ENCODE results near the gene PAK5. TPM values are rescaled to one million over a fixed set of nuclear protein-coding genes. Genes with fewer than 3 reads are reported as not detected.

The PAK5 gene
- total RNA-seq, 4 donors from 2014 or later = not detected

DNA sequence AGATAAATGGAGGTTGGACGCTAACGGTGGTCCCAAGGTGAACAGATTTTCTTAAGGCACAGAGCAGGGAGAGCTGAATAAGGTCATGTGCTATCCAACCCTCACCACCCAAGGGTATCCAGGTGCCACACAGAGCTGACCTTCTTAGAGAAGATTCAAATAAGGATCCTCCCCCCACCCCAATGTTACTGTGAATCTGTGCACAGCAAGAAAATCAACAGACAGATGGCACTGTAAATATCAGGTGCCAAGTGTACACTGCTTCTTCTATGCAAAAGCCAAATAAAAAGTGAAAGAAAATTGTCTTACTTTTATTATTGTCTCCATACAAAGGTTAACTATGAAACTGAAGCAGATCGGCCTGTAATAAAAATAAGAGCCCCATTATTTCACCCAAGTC is 96.9 kb downstream of the PAK5 start:
- Histone ChIP-seq H3K27me3 (no peaks in the 10 kb centered on the region), H3K27ac (no peak overlapping the region), H3K4me1 (no peaks in the 10 kb centered on the region), H3K4me3 (no peak overlapping the region), H3K36me3 (no peaks in the 10 kb centered on the region), H3K9me3 (no peaks in the 10 kb centered on the region)
- DNase-seq = no peak
- no peak for TF ChIP-seq POLR2A (IDR thresholded peaks at IDR 0.05)
- TF ChIP-seq, protein P1, sequence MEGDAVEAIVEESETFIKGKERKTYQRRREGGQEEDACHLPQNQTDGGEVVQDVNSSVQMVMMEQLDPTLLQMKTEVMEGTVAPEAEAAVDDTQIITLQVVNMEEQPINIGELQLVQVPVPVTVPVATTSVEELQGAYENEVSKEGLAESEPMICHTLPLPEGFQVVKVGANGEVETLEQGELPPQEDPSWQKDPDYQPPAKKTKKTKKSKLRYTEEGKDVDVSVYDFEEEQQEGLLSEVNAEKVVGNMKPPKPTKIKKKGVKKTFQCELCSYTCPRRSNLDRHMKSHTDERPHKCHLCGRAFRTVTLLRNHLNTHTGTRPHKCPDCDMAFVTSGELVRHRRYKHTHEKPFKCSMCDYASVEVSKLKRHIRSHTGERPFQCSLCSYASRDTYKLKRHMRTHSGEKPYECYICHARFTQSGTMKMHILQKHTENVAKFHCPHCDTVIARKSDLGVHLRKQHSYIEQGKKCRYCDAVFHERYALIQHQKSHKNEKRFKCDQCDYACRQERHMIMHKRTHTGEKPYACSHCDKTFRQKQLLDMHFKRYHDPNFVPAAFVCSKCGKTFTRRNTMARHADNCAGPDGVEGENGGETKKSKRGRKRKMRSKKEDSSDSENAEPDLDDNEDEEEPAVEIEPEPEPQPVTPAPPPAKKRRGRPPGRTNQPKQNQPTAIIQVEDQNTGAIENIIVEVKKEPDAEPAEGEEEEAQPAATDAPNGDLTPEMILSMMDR (IDR thresholded peaks at IDR 0.05) = no peak

DNA sequence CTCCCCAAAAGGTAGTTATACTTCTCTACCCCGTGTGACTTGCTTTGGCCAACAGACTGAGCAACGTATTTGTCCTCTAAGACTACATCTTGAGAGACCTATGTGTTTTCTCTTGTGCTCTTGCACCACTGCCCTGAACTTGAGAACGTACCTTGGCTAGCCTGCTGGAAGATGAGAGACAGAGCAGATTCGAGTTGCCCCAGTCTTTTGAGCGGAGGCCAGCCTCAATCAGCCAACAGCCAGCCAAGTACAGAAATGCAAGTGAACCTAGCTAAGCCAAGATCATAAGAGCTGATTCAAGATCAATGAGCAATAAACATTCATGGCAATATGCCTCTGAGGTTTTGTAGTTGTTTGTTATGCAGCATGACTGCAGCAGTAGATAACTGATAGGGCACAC is 98.4 kb downstream of the PAK5 start:
- H3K4me3 ChIP-seq = no peak overlapping the region
- DNase-seq = no peak
- no peak for TF ChIP-seq POLR2A (IDR thresholded peaks at IDR 0.05)
- TF ChIP-seq, protein P1 (IDR thresholded peaks at IDR 0.05) = no peak
- no peaks in the 10 kb centered on the region for H3K36me3 ChIP-seq
- no peaks in the 10 kb centered on the region for H3K9me3 ChIP-seq
- H3K4me1 ChIP-seq = no peaks in the 10 kb centered on the region
- no peak overlapping the region for H3K27ac ChIP-seq
- no peaks in the 10 kb centered on the region for H3K27me3 ChIP-seq

DNA sequence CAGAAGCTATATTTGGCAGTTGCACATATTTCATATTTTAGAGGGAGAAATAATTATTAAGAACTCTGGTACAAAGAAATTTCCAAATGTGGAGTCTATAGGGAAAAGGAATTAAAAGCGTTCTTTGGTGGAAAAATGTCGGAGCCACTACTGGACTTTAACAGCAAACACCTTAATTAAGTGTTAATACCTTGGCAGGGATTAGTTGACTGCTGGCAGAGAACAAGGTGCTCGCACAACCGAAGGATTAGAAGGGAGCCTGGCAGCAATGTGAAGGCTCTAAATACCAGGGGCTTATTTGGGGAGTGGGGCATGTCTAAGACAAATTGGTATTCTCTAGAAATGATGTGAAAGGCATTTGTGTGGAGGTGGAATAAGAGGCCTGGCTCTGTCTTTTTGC is 98.9 kb downstream of the PAK5 start:
- no peak for TF ChIP-seq POLR2A (IDR thresholded peaks at IDR 0.05)
- TF ChIP-seq, protein P1 (IDR thresholded peaks at IDR 0.05) = no peak
- no peaks in the 10 kb centered on the region for H3K36me3 ChIP-seq
- H3K27me3 ChIP-seq = no peaks in the 10 kb centered on the region
- no peak for DNase-seq
- no peak overlapping the region for H3K4me3 ChIP-seq
- H3K27ac ChIP-seq = no peak overlapping the region
- H3K4me1 ChIP-seq = no peaks in the 10 kb centered on the region
- H3K9me3 ChIP-seq = no peaks in the 10 kb centered on the region

DNA sequence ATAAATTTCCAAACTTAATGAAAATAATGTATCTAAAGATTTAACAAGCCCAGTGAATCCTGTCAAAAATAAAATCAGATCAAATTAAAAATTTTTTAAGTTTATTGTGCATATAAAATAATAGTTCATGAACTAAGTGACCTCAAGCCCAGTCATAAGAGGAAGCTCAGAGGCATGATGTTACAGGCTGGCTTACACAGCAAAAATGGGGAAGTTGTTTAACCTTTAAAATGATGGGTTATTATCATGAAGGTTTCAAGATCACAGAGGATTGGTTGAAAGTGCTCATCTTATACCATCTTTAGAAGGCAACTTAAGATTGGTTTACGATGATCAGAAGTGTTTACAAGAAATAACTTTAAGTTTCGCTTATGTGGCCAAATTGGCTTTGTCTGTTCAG is 102.5 kb downstream of the PAK5 start:
- H3K4me3 ChIP-seq = no peak overlapping the region
- no peak for DNase-seq
- no peaks in the 10 kb centered on the region for H3K36me3 ChIP-seq
- H3K27me3 ChIP-seq = no peaks in the 10 kb centered on the region
- no peak overlapping the region for H3K27ac ChIP-seq
- no peaks in the 10 kb centered on the region for H3K4me1 ChIP-seq
- no peak for TF ChIP-seq POLR2A (IDR thresholded peaks at IDR 0.05)
- TF ChIP-seq, protein P1 (IDR thresholded peaks at IDR 0.05) = no peak
- no peaks in the 10 kb centered on the region for H3K9me3 ChIP-seq

DNA sequence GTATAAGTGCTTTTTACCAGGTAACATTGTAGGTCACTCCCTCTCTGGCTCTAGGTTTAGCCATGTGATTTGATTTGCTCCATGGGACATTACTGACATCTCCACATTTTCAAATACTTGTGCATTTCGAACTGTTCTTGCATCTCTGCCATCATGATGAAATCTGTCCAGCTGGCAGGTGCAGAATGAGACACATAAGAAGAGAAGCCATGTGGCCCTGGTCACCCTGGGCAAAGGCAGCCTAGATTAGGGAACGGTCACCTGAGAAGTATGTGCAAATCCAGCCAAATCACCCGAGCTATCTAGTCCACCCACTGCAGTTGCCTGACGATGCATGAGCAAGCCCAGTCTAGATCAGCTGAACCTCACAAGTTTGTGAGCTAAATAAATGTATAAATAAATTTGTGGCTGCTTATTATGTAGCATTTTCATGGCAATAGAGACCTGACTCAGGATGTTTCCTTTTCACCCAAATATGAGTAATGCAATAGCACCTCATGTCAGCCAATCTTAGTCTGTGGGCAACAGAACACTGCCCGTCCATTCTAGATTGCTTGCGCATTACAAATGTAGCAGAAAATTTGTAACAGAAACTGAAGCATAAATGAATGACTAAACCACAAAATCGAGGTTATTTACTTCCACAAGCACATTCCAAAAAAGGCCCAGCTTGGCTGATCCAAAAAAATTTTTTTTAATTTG is 115.2 kb downstream of the PAK5 start:
- TF ChIP-seq, protein P1 (IDR thresholded peaks at IDR 0.05) = no peak
- Histone ChIP-seq H3K27ac (no peak overlapping the region), H3K36me3 (no peaks in the 10 kb centered on the region), H3K9me3 (no peaks in the 10 kb centered on the region), H3K4me1 (no peaks in the 10 kb centered on the region), H3K27me3 (no peaks in the 10 kb centered on the region), H3K4me3 (no peak overlapping the region)
- no peak for DNase-seq

DNA sequence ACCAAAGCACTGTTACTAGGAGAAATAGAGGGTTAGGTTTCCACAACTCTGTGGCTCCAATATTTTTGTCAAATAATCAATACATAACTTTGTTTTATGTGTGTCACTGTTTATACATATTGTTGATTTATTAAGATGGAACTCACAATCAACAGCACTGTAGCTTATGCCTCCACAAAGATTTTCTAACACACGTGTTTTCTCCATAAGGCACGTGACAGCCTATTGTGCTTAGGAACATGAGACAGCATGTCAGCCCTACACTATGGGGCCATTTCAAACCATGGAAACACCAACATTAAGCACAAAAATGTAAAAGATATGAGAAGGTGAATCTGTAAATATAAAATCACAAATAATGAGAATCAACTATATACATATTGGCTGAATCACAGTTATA is 127.0 kb downstream of the PAK5 start:
- Histone ChIP-seq H3K4me1 (no peaks in the 10 kb centered on the region), H3K27me3 (no peaks in the 10 kb centered on the region), H3K9me3 (no peaks in the 10 kb centered on the region), H3K4me3 (no peak overlapping the region), H3K36me3 (no peaks in the 10 kb centered on the region), H3K27ac (no peak overlapping the region)
- TF ChIP-seq, protein P1 (IDR thresholded peaks at IDR 0.05) = no peak
- no peak for TF ChIP-seq POLR2A (IDR thresholded peaks at IDR 0.05)
- DNase-seq = no peak

All from Peyer's patch (tissue), 4 donors.